K562 treated with DMSO at 1 percent for 48 hours (cell line): ENCODE results near the gene LRRTM3. TPM values are rescaled to one million over a fixed set of nuclear protein-coding genes. Genes with fewer than 3 reads are reported as not detected.

Source experiments
- total RNA-seq: library from RNA; unstranded; fragments of 300-600 nt; gene quantifications from 2 replicates; pipeline ENCODE4 v1.2.3, GENCODE V29; 2022; ENCODE audit warnings: low replicate concordance; ENCODE audit errors: extremely low read depth

Gene LRRTM3
- not detected in 2 replicates for total RNA-seq

DNA sequence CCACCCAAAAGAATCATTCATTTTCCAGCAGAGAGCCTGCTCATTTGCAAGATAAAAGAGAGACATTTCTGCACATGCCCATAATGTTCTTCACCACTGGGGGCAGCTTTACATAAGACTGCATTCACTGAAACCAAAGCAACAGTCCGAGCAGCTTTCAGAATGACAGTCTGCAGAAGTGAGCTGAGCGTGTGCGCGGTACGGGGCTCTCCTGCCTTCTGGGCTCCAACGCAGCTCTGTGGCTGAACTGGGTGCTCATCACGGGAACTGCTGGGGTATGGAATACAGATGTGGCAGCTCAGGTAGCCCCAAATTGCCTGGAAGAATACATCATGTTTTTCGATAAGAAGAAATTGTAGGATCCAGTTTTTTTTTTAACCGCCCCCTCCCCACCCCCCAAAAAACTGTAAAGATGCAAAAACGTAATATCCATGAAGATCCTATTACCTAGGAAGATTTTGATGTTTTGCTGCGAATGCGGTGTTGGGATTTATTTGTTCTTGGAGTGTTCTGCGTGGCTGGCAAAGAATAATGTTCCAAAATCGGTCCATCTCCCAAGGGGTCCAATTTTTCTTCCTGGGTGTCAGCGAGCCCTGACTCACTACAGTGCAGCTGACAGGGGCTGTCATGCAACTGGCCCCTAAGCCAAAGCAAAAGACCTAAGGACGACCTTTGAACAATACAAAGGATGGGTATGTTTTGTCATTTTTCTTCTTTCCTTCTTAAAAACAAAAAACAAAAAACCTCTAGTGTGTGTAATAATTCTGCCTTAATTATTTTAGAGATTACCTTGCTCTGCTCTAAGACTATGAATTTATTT, at the start of gene LRRTM3:
Gene LRRTM3 (plus strand): TSS at position 141 of the 820 bp plus-strand sequence.

